HG02870 (cell line): ENCODE measurements around the gene MUCL3.
"Not testable (repeated sequence)": the region's sequence is repeated elsewhere in the genome, so short reads cannot be mapped to it uniquely, and the experiment has no call there.

Source experiments
- ATAC-seq: cut with Tn5 transposase; IDR thresholded peaks from one replicate; pipeline ENCODE4 v1.9.1; 2021; ENCODE audit warnings: mild to moderate bottlenecking, moderate library complexity; ENCODE audit not compliant: unreplicated experiment

Gene MUCL3

DNA sequence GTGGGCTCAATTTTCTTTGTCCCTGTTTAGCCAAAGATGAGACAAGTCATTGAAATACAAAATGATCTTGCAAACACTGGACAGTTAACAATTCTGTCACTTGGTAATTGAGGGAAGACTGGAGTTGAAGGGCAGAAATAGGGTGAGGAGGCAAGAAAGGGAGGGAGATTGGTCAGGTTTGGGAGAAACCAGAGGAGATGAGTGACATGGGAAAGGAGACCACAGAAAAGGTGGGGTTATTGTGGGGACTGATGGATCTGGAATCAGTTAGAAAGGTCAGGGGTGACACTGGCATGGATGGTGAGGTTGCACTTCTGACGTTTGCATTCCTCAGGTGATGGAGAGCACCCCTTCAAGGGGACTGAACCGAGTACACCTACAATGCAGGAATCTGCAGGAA is 32.1 kb upstream of the MUCL3 start:
- ATAC-seq, result no peak

DNA sequence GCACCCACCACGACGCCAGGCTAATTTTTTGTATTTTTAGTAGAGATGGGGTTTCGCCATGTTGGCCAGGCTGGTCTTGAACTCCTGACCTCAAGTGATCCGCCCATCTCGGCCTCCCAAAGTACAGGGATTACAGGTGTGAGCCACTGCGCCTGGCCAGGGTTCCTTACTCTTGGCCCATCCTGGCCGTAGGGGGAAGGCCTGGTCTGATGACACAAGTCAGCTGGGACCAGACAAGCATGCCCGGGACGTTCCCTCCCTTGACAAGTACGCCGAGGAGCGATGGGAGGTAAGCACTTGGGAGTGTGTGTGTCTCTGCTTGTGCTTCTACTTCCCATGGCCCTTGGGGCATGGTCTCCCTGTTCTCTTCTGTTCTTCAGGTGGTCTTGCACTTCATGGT is 30.3 kb upstream of the MUCL3 start:
- ATAC-seq, result not testable (repeated sequence)

DNA sequence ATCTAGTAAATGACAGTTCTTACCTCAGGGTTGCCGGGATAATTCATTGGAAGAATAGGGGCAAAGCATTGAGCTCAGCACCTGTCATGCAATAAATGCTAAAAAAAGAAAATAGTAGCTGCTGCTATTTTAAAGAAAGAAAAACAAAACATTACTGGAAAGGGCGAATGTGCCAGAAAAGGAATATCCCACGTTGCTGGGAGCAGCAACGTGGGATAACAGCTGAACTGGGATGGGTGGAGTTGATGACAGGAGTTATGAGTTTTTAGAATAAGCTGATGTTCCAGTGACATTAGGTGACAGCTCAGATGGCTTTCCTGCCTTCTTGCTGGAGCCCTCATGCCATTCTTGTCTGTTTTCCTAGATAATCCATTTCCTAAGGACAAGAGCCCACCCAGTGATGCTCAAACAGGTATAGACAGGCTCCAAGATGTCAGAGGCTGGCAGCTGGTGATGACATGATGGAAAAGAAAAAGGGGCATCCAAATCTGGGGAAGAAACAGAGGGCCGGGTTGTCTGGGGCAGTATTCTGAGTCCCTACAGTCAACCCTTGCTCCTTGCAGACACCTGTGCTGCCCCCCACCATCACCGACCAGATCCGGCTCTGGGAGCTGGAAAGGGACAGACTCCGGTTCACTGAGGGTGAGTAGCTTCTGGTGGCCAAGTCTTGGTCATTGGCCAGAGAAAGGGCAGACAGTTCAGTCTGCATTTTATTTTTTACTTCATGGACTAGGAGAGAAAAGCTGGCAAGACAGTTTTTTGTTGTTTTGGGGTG is 27.8 kb upstream of the MUCL3 start:
- no peak for ATAC-seq

DNA sequence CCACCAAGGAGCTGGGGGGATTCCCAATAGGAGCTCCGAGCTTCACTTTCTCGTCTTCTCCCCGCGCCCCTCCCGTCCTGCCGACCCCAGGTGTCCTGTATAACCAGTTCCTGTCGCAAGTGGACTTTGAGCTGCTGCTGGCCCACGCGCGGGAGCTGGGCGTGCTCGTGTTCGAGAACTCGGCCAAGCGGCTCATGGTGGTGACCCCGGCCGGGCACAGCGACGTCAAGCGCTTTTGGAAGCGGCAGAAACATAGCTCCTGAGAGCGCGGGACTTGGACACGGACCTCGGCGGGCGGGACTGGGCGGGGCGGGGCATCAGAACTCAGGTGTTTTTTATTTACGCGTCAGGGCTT is 27.1 kb upstream of the MUCL3 start:
- ATAC-seq, result no peak

DNA sequence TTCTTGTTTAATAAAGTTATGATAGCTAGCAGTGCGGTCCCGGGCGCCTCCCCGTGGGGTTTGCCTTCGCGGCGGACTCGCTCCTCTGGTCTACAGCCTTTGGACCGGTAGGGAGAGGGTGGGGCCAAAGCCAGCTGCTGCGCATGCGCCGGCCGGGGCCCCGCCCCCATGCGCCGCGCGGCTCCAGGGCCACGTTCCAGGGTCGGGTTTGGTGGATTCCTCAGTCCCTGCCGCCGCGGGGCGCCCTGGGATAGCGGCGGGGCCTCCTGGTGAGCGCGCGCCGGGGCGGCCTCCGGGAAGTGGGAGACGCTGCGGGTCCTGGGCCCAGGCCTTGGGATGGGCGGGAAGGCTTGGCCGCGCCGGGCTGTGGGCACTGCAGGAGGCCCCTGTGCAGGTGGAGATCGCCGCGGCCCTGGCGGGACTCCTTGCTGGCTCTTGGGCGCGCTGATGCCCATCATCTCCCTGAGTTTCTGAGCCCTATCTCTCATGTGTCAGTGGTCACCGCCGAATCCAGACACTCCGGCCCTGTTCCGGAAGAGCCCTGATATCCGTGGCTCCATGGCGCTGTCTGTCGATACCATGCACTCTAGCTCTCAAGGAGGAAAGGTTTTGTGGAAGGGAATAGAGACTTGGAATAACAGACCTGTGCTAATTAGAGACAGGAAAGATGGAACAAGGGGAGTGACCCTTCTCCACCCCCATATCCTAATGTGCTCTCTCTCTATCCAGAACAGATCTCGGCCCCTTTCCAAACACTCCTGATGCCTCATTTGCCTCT is 26.5 kb upstream of the MUCL3 start, which contains the start of gene VARS2:
VARS2 (plus strand) TSS at position 163 of the 778 bp plus-strand sequence; CDS start at position 762, 599 bp downstream.
- ATAC-seq, result peak; percentile 84

DNA sequence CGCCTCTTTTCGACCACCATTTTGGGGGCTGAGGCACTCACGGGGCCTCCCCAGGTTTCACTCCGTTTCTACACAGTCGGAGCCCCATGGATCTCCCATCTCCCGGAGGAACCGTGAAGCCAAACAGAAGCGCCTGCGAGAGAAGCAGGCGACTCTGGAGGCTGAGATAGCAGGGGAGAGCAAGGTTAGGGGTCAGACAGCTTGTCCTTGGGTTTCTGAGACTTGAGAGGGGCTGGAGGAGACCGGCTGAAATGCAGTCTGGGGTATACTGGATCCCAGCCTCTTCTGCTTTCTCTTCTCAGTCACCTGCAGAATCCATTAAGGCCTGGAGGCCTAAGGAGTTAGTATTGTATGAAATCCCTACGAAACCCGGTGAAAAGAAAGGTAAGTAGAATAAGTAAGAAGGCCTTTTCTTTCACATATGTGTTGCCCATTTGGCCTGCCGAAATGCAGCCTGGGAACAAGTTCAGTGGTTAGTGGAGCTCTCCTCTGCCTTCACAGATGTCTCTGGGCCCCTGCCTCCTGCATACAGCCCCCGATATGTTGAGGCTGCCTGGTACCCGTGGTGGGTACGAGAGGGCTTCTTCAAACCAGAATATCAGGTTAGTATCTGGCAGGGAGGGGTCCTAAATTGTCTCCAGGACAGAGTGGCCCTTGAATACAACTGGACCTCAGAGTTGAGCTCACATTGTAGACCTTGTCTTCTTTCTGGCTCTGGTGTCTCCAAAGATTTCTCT is 25.8 kb upstream of the MUCL3 start:
- ATAC-seq, result no peak

DNA sequence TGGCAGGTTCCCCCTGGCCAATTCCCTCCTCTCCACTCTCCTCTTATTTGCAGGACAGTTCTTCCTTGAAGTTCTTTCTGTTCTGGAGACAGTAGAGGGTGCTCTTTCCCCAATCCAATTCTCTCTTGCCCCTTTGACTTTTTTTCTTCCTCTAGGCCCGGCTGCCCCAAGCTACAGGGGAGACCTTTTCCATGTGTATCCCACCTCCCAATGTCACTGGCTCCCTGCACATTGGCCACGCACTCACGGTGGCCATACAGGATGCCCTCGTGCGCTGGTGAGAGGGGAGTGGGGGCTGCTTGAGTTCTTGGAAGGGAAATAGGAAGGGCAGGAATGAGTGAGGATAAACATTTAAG is 25.2 kb upstream of the MUCL3 start:
- ATAC-seq, result no peak

DNA sequence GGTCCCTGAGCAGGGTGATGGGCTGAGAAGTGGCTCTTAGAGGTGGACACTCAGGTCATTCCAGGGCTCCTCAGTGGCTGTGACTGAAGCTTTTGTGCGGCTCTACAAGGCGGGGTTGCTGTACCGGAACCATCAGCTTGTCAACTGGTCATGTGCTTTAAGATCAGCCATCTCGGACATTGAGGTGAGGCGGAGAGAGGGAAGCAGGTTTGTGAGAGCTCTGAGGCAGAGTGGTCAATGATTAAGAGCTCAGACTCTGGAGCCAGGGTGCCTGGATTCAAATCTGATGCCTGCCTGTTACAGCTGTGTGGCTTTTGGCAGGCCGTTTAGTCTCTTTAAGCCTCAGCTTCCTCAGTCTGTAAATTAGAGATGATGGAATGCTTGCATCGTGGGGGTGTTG is 23.7 kb upstream of the MUCL3 start:
- ATAC-seq, result no peak

DNA sequence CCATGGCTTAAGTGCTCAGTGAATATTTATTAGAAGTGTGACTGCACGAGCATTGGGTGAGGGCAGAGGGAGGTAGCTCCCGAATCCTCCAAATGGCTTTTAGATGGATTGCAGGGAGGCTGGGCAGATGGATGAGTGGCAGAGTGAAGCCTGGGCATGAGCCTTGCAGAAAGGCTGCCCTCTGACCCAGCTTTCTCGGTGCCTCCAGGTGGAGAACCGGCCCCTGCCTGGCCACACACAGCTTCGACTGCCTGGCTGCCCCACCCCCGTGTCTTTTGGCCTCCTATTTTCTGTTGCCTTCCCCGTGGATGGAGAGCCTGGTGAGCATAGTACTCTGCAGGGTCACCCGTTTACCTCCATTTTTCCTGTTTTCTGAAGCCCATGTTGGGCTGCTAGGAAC is 23.3 kb upstream of the MUCL3 start:
- ATAC-seq, result no peak

DNA sequence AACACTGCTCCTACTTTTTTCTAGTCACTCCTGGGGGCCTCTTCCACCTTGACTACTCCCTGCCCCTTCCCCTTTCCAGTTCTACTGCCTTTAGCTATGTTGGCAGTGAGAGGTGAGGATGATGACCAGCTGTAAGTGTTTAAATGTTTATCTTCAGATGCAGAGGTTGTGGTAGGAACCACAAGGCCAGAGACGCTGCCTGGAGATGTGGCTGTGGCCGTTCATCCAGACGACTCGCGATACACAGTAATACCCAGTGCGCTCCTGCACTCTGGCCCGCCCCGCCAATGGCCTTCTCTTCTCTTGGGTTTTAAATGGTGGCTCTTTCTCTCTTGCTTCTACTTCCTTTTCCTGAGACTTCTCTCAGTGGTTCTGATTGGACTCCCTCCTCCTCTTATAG is 22.1 kb upstream of the MUCL3 start:
- no peak for ATAC-seq

DNA sequence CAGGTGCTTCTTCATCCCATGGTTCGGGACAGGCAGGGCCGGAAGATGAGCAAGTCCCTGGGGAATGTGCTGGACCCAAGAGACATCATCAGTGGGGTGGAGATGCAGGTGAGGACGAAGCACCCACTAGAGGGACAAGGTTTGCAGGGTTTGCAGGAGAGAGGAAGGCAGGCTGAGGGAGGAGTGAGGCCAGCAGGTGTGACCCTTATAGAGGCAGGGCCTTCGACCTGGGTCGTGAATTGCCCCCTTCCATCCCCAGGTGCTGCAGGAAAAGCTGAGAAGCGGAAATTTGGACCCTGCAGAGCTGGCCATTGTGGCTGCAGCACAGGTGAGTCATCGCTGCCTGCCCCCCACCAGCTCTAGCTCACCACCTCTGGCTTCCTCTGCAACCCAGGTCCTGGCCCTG is 18.3 kb upstream of the MUCL3 start:
- ATAC-seq, result no peak

DNA sequence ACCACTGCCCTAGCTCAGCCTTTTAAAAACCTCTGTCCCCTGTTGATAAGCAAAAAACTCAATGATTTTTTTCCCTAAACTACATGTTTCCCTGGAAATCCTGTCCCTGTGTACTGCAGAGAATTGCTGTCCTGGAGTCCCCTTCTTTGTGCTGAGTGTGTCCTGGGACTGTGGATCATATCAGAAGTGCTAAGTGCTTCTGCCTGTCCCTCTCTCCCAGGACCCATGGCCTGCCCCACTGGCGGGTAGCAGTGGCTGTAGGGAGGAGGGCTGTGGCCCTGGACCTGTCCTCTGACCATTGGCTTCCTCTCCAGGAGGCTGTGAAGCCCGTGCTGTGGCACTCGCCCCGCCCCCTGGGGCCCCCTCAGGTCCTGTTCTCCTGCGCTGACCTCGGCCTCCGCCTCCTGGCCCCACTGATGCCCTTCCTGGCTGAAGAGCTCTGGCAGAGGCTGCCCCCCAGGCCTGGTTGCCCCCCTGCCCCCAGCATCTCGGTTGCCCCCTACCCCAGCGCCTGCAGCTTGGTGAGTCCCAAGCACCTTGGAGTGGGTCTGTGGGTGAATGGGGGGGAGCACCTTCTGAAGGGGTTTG is 16.6 kb upstream of the MUCL3 start:
- ATAC-seq, result not testable (repeated sequence)

DNA sequence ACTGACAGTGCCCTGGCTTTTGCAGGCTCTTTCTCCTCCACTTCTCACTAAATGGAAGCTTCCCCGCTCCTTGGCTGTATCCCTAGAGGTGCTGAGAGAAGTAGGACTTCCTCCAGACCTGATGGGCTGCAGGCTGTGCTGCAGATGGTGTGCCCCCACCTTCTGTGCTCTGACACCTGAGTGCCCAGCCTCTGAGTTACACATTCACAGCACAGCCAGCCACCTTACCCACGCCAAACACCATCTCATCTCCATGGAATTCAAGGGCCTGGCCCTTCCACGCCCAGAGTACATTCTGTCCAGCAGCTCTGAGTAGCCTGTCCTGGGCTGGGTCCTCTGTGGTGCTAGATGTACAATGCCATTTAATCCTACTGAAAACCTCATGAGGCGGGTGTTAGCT is 14.1 kb upstream of the MUCL3 start:
- no peak for ATAC-seq

DNA sequence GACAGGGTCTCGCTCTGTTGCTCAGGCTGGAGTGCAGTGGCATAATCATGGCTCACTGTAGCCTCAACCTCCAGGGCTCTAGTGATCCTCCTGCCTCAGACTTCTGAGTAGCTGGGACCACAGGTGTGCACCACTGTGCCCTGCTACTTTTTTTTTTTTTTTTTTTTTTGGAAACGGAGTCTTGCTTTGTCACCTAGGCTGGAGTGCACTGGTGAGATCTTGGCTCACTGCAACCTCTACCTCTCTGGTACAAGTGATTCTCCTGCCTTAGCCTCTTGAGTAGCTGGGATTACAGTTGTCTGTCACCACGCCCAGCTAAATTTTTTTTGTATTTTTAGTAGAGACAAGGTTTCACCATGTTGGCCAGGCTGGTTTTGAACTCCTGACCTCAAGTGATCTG is 13.7 kb upstream of the MUCL3 start:
- ATAC-seq, result not testable (repeated sequence)

DNA sequence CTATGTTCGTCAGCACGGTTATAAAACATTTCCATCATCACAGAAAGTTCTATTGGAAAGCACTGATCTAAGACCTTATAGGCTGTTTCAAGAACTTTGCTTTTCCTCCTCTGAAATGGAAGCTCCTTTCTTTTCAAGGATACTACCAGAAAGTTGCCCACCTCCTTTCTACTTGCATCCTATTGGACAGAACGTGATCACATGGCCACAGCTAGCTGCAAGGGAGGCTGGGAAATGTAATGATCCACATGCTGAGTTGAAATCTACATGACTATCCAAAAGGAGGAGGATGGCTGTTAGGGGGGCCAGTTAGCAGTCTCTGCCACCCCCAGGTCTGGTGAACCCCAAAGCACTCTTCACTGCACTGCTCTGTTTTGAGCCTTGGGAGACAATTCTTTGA is 12.1 kb upstream of the MUCL3 start:
- no peak for ATAC-seq

DNA sequence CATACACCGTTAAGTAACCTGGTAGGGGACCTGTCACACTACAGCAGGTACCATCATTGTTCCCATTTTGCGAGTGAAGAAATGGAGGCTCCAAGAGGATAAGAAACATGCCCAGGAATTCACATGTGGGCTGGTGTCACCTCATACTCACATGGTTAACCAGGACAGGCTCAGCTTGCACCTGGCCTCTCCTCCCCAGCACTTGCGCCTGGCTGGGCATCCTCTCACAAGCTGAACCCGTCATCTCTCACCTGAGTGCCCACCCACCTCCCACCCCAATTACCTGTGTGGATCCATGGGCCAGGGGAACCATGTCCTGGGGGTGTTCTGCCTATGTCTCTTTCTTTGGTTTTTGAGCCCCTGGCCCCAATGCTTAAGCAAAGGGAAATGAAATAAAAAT is 10.3 kb upstream of the MUCL3 start:
- no peak for ATAC-seq

DNA sequence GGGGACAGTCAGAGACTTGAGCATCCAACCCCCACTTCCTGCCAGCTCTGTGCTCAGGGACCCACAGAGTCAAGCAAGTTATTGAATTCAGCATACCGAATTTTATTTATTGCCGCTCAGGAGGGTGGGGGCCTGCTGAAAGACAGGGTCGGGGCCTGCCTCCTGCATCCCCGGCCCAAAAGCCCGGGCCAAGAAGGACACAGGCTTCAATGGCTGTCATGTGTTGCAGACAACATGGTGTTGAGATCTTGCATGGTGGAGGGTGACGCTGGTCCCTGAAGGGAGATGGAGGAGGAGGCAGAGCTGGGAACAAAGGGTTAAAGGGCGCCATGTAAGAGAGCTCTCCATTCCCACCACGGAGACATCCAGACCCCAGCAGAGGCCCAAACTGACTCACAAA is 9.5 kb upstream of the MUCL3 start:
- ATAC-seq, result no peak

DNA sequence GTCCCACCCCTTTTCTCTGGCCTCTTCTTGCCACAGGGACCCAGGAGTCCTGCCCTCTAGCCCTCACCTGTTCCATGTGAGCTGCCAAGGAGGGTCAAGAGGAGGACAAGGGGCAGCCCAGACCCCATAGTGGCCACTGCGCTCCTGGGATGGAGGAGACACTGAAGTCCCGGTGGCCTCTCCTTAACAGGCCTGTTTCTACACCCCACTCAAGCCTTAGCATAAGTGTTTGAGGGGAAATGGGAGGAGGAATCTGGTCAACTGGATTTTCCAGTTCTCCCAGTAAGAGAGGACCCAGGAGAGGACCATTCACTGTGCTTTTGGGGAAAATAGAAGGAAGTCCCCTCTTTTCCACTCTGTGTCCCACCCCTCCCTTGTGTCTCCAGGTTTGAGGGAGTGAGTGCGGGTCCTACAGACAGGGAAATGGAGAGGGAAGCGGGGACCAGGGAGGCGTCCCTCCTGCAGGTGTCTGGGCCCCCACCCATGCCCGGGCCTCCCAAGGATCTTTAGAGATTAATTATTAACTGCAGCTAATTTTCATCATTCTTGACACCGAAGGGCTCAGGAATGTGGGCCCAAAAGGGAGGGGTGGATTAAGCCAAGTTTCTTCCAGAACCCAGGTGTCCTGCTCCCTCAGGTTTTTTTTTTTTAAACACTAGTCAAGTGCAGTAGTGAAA is 8.7 kb upstream of the MUCL3 start, which contains the start of gene SFTA2:
SFTA2 (minus strand) TSS at position 202 of the 677 bp plus-strand sequence; CDS start at position 128, 74 bp downstream.
- no peak for ATAC-seq

DNA sequence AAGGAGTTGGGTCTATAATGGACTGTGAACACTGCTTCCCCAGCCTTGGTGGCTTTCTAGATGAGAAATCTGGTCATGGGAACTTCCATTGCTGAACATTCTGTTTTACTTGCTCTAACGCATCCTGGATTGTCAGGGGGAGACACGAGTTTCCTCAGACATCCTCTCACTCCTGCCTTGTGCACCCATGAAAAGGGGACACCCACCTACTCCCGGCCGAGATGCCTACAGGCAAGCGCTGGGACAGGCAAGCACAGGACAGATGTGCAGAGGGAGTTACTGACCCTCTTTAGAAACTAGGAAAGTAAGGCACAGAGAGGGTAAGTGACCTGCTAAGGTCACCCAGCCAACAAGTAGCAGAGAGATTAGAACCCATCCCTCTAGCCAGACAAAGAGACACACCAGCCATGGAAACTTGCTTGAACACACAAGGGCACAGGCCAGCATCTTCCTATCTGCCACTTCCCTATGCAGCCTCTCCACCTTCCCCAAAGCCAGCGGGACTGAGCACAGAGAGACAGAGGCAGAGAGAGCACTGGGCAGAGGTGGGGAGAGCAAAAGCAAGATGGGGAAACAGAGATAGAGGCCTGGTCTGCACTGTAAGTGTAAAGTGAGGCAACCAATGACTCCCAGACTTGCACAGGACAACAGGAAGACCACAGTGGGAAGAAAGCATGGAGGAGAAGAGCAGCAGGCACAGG is 8.0 kb upstream of the MUCL3 start:
- ATAC-seq, result no peak

DNA sequence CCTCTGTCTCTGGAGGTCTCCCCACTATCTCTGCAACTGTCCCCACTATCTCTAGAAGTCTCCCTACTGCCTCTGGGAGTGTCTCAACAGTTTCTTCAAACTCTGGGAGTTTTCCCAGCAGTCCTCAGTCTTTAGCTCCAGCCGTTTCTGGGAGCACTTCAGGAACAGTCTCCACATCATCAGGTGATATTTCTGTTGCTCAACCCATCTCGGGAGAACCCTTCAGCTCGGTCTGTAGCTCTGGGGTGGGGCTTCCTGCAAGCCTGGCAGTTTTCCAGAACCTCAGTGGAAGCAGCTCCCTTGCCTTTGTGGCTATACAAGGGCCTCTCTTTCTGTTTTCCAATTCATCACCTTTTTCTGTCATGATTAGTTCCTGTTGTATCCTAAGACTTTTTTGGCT is 5.8 kb upstream of the MUCL3 start:
- no peak for ATAC-seq
